Fibroblast of skin of abdomen (primary cell): ENCODE data around the gene IGF1. TPM values are rescaled to one million over a fixed set of nuclear protein-coding genes. Genes with fewer than 3 reads are reported as not detected.

Source experiments
- DNase-seq: peaks from one replicate; pipeline ENCODE4 v3.0.0-alpha.2; 2013
- polyA plus RNA-seq, 2 experiments: library from polyadenylated mRNA; unstranded; fragments of 120-200 nt; gene quantifications; one replicate each; pipeline ENCODE4 v1.2.1, GENCODE V29; 2013; ENCODE audit not compliant: insufficient read length in 2 of 2

Gene IGF1
- 2.3 TPM for polyA plus RNA-seq (2013, experiment 1 of 2; ENCODE audit: insufficient read length)
- 1.6 TPM for polyA plus RNA-seq (2013, experiment 2 of 2; ENCODE audit: insufficient read length)

DNA sequence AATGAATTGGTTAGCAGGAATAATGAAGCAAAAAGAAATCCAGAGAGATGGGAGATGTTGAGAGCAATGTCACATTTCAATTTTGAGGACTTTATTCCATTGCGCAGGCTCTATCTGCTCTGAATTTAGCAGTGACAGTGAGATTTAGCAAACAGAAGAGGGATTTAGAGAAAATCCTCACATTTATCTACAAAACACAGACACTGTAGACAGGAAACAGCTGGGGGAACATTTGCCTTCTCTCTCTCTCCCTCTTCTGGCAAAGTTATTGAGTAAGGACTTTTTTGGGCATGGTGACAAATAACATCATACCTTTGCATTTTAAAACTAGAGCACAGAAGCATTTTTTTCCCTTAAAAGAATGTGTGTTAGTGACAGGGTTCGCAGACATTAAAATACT, at the start of gene IGF1:
IGF1 (minus strand) TSS at position 158 of the 400 bp plus-strand sequence. CDS start 182 bp downstream, outside the sequence.
- DNase-seq: peak; percentile 67

GRCh38 chr12:102528111-102528510, 47.7 kb upstream of the IGF1 start:
- DNase-seq: peak; percentile 55

GRCh38 chr12:102527171-102527720, 46.9 kb upstream of the IGF1 start:
- peak; percentile 72 for DNase-seq

DNA sequence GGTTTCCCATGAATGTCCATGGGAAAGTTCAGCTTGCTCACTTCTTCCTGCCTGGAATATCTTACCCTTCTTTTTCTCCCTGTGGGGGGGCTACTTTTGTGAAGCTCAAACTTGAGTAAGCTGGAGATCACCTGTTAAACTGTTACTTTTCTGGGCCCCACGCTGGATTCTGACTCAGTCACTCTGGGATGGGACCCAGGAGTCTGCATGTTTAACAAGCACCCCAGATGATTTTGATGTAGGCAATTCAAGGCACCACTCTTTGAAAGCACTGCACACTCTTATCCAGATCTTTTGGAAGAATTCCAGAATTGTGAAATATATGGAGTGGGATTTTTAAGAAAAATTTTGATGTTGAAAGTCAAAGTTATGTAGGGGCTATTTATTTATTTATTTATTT, 46.3 kb upstream of the IGF1 start:
- peak; percentile 42 for DNase-seq

DNA sequence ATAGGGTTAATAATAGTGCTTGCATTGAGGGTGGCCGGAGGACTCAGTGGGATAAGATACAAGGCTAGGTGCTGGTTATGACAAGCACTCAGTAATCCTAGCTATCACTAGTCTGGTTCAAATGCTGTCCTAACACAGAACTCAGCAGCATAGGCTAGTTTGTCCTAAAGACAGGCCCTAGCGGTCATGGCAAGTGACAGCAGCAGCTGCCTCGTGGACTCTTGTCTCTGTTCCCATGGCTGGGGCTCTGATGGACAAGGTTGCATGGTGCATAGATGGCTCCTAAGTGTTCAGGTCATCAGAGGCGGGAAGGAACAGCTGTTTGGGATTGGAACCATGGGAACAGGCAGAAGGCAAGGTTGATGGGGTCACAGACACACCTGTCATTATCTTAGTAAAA, 42.4 kb upstream of the IGF1 start:
- DNase-seq: no peak

- no peak for DNase-seq
These were observed 41.4 kb upstream of the IGF1 start for GRCh38 chr12:102521662-102522277.

GRCh38 chr12:102518871-102519270, 38.5 kb upstream of the IGF1 start:
- no peak for DNase-seq

GRCh38 chr12:102514696-102515095, 34.3 kb upstream of the IGF1 start:
- no peak for DNase-seq

DNA sequence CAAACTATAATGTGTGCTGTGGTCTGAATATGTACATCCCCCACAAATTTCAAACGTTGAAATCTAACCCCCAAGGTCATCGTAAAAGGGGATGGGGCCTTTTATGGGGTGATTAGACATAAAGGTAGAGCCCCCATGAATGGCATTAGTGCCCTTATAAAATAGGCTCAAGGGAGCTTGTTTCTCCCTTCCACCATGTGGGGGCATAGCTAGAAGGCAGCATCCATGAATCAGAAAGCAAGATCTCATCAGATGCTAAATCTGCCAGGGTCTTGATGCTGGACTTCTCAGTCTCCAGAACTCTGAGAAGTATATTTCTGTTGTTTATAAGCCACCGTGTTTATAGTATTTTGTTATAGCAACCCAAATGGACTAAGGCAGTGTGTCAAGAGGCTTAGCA, 33.4 kb upstream of the IGF1 start:
- DNase-seq: peak; percentile 20

GRCh38 chr12:102513272-102513671, 32.9 kb upstream of the IGF1 start:
- DNase-seq: no peak

DNA sequence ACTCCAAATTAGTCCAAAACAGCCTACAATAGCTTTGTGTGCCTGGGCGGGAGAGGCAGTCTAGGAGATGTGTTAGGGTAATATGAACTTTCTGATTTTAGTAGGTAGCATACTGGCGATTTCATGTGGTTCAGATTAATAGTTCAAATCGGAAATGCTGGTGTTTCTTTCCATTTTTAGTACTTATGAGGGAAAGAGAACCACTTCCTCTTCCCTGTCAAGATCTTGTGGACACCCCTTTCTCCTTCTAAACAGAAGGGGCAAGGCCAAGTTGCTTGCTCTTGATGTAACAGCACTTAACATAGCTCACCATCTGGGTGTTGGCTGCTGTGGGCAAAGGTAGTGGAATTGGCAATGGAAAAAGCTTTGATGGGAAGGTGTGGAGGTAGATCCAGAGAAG, 32.2 kb upstream of the IGF1 start:
- no peak for DNase-seq

DNA sequence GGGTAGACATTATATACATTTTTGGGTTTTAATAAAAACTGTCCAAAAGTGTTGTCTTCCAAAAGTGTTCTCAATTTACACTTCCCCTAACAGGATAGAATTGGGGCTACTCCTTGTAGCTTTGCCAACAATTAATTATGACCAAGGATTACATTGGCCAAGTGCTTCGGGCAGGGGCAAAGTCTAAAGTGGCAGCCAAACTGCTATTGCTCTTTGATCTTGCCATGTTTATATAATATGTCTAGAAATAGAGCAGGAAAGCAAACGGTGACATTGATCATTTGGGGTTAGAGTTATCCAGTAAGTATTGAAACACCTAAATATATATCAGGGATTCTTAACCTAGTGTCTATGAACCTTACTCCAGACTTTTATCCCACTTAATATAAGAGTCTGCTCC, 31.2 kb upstream of the IGF1 start:
- DNase-seq: no peak

- DNase-seq: no peak
These were observed 30.1 kb upstream of the IGF1 start for GRCh38 chr12:102510463-102510862.

GRCh38 chr12:102510031-102510430, 29.7 kb upstream of the IGF1 start:
- no peak for DNase-seq

- DNase-seq: no peak
These were observed 28.8 kb upstream of the IGF1 start for GRCh38 chr12:102509123-102509626.

DNA sequence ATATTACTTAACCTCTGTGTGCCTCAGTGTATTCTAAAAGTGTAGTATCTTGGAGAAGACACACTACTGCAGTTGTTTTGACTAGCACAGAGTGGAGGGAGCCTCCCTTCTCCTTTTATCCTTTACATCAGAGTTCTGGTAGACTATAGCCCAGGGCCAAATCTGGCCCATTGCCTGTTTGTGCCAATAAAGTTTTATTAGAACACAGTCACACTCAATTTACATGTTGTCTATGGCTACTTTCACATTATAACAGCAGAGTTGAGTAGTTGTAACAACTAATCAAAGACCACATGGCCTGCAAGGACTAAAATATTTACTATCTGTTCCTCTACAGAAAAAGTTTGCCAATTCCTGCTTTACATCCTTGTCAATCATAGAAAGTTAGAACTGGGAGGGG, 27.7 kb upstream of the IGF1 start:
- no peak for DNase-seq

DNA sequence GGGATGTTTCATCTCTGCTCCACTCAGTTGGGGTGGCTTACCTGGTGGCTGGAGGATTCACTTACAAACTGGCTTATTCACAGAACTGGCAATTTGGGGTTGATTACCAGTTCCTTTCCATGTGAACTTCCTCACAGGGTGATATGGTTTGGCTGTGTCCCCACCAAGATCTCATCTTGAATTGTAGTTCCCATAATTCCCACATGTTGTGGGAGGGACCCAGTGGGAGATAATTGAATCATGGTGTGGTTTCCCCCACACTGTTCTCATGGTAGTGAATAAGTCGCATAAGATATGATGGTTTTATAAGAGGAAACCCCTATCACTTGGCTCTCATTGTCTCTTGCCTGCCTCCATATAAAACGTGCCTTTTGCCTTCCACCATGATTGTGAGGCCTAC, 26.9 kb upstream of the IGF1 start:
- no peak for DNase-seq

DNA sequence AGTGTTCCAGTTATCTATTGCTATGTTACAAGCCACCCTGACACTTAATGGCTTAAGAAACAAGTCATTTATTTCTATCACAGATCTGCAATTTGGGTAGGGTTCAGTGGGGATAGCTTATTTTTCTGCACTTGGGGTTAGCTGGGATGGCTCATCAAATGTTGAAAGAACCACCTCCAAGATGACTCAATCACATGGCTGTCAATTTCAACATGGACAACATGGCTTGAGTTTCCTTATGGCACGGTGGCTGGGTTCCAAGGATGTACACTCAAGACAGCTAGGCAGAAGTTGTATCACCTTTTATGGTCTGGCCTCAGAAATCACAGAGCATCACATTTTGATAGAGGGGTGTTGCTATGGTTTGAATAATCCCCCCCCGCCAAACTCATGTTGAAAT, 24.5 kb upstream of the IGF1 start:
- no peak for DNase-seq

GRCh38 chr12:102504280-102504679, 23.9 kb upstream of the IGF1 start:
- DNase-seq: no peak

- no peak for DNase-seq
These were observed 23.5 kb upstream of the IGF1 start for GRCh38 chr12:102503831-102504230.

DNA sequence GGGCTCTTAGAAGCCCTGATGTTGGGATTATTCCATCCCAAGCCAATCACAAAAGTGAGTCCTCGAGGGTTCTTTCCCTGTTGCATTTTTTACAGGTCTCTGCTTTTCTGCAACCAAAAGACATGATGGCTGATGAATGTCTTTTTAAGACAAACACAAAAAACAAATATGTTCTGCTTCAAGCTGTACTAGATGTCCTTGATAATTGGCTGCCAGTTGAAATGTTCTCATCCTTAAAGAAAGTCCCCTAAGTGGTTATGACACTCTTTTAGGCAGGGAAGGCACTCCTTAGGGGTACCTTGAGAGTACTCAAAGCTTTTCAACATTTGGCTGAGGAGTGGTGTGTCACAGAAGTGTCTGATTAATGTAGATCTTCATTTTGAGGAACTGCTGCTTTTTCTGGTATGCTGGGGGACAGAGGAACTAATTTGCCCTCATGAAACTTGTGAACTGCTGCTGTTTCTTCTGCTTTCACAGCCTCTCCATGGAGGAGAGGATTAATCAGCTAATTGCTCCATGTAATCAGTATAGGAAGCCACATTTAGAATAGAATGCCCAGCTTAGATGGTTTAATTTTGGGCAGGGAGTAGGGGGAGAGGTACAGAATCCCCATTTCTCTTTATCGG, 22.8 kb upstream of the IGF1 start:
- DNase-seq: no peak

- DNase-seq: no peak
These were observed 21.4 kb upstream of the IGF1 start for GRCh38 chr12:102501773-102502172.

DNA sequence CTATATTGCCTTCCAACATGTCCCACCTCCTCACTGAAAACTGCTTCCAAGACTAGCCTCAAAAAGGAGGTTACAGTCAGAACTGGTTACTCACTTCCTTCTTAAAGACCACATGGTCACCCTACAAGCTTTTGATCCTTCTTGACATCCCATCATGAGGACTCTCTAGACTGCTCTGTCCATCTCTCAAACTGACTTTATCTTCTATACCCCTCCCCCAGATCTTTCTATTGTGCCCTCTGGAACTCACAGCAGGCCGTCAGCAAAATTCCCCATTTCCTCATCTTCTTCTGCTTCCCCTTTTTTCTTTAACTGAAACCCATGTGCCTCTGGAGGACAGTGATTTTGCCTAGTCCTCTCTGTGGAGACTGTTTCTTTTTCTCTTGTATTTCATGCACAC, 18.1 kb upstream of the IGF1 start:
- DNase-seq: no peak

- no peak for DNase-seq
These were observed 17.4 kb upstream of the IGF1 start for GRCh38 chr12:102497743-102498142.
